Activated CD4-positive, alpha-beta T cell treated with anti-CD3 and anti-CD28 coated beads for 4 hours (primary cell): ENCODE data around the gene MTOR.
A peak's percentile ranks its signal among the peaks of the same experiment; 100 is the strongest.
"Not testable (repeated sequence)": the region's sequence is repeated elsewhere in the genome, so short reads cannot be mapped to it uniquely, and the experiment has no call there.

Experiments used
- DNase-seq, 2 donors: peaks; one replicate each; pipeline ENCODE4 v3.0.0-alpha.2; 2020

MTOR gene

GRCh38 chr1:11100149-11100493 lies 162.2 kb downstream of the MTOR start:
- no peak for DNase-seq

- peak; percentile 94 to 95 for DNase-seq
Observed at GRCh38 chr1:11099310-11100148, 162.8 kb downstream of the MTOR start, which contains the start of gene EXOSC10. Gene EXOSC10 (minus strand): TSS chr1:11099869. CDS start chr1:11099831, 38 bp downstream.

GRCh38 chr1:11098931-11099309 lies 163.4 kb downstream of the MTOR start:
- DNase-seq = no peak

GRCh38 chr1:11083784-11084183 lies 178.6 kb downstream of the MTOR start:
- not testable (repeated sequence) for DNase-seq

GRCh38 chr1:11080931-11081330 lies 181.4 kb downstream of the MTOR start:
- no peak for DNase-seq

- DNase-seq = no peak
Observed at GRCh38 chr1:11078631-11079030, 183.7 kb downstream of the MTOR start.

GRCh38 chr1:11073398-11073797 lies 189.0 kb downstream of the MTOR start:
- not testable (repeated sequence) for DNase-seq

GRCh38 chr1:11072216-11072917 lies 190.0 kb downstream of the MTOR start:
- no peak for DNase-seq

GRCh38 chr1:11071463-11072215 lies 190.7 kb downstream of the MTOR start:
- no peak for DNase-seq

GRCh38 chr1:11070876-11071275 lies 191.5 kb downstream of the MTOR start:
- no peak for DNase-seq

- DNase-seq = no peak
Observed at GRCh38 chr1:11068600-11069473, 193.5 kb downstream of the MTOR start.

- no peak for DNase-seq
Observed at GRCh38 chr1:11067716-11068599, 194.4 kb downstream of the MTOR start.

- DNase-seq = no peak
Observed at GRCh38 chr1:11065796-11066195, 196.6 kb downstream of the MTOR start.

- no peak for DNase-seq
Observed at GRCh38 chr1:11064942-11065341, 197.4 kb downstream of the MTOR start.

- DNase-seq = not testable (repeated sequence)
Observed at GRCh38 chr1:11063937-11064537, 198.3 kb downstream of the MTOR start.

- no peak for DNase-seq
Observed at GRCh38 chr1:11062965-11063401, 199.4 kb downstream of the MTOR start.

GRCh38 chr1:11061652-11062365 lies 200.5 kb downstream of the MTOR start:
- no peak for DNase-seq

GRCh38 chr1:11059968-11060830 lies 202.2 kb downstream of the MTOR start, which contains the start of gene SRM:
Gene SRM (minus strand): TSS chr1:11060018. CDS start chr1:11059943, 75 bp downstream.
- DNase-seq = peak; percentile 89 to 90
